NCI-H128 (cell line): Measurements from ENCODE around the gene TXNDC8.

Experiments used
- DNase-seq: peaks from one replicate; lab custom pipeline; 2025; ENCODE audit not compliant: unreplicated experiment; lab: John Stamatoyannopoulos, UW

The TXNDC8 gene

DNA sequence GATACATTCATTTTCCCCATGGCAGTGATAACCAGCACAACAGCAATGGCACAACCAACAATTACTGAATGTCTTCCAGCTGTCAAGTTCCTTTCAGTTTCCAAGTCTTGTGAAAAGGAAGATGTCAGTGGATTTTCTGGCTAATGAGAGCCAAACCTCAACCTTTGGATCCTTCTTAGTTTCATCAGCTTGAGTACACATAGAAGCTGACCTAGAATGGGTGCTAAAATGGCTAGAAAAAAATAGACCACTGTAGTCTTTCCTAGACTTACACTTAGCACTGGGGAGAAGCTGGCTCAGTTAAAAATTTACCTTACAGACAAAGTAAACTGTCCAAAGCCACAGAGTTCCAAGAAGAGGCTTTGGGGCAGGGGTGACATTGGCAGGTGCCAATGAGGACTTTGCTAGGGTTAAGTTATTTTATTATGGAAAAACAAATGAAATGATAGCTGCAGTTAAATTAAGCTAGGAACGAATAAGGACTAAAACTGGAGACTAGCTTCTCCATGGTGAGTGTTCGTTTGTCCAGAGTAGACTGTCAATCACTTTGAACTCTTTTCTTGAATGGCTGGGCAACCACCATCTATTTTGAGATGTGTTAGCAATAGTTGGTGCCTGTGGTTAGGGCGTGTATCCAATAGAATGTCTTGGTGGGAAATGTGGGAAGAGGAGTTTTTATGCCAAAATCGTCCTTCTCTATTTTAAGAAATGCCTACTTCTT lies 55.5 kb downstream of the TXNDC8 start:
- DNase-seq: no peak

DNA sequence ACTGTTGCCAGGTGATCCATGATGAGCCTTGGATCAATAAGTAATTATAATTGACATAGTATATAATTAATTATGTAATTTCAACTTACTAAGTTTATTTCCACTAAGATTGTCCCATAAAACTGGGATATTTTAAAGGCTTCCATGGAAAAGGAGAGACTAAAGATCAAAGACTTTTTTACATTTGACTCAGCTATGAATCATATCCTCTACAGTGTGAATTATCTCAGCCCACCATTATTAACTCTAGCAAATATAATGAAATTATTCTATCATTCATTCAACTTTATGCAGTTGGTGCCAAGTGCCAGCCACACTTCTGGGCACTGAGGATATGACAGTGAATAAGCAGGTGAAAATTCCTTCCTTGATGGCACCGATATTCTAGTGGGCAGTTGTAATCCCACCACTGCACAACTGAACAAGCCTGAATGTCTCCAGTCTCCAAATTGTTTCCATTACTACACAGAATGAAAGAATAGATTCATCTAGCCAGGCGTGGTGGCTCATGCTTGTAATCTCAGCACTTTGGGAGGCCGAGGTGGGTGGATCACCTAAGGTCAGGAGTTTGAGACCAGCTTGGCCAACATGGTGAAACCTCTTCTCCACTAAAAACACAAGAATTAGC lies 59.5 kb downstream of the TXNDC8 start:
- no peak for DNase-seq

DNA sequence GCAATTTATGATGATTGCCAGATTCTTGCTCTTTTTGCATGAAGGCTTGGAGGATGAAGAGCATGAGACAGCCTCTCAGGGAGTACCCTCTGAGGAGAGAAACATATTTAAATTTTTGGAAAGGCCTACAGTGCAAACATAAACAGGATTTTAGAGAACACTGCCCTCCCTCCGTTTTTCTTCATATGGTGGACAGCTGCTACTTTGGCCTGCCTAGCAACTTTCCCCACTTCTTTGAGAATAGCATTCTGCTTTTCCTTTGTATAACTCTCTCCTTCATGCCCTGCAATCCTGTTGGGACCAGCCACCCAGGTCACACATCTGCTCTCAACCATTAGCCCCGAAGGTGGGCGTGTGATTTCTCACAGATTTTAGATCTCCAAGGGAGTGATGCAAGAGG lies 60.9 kb downstream of the TXNDC8 start:
- no peak for DNase-seq

DNA sequence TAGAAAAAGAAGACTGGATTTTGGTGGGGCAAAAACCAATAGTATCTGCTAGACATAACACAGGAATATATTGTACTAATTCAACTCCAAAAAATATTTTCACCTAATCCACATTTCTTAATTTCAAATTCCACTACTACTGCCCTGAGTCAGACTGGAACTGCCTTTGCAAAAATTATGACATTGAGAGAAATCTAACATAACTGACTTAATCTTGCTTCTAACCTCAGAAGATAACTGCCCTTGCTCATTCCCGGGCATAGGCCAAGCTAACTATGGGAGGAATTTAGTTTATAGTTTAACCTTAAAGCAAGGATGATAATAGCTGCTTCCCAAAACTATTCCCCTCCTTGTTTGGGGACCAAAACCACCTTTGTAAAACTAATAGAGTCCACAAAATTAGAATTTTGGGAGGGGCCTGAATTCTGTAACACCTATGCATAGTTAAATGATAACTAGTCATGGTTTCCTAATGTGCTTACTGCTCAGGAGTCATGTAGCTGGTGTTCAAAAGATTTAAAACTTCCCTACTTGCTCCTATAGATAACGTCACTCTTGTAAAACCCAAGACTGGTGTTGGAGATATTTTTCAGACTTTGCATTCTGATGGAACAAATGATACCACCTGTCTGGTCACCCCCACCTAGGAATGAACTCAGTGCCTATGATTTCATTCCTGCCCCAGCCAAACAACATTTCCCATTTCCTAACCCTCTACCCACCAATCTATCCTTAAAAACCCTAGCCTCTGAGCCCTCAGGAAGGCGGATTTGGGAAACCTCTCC lies 67.3 kb downstream of the TXNDC8 start:
- no peak for DNase-seq

DNA sequence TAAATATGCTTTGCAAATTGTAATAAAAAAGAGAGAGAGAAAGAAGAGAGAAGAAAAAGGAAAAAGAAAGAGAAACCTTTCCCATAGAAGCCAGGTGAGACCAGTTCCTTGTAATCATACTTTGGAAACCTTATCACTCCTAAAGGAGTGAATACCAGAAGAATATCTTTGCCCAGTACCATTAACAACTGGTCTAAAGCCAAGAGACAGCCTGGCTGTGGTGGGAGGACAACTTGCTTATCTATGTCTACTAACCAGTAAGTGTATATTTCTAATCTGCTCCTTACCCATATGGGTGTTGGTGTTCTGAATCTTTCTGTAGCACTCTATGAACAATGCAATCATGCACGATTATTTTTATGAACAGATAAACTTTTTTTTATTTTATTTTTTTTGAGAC lies 70.9 kb downstream of the TXNDC8 start:
- DNase-seq: no peak

DNA sequence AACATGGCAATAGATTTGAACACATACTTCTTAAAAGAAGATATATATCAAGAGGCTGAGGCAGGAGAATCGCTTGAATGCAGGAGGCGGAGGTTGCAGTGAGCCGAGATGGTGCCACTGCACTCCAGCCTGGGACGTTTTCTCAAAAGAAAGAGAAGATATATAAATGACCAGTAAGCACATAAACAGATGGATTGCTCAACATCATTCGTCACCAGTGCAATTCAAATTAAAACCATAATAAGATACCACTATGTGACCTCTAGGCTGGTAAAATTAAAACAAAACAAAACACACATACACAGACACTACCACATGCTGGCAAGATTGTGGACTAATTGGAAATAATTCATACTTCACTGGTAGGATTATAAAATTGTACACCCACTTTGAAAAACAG lies 76.0 kb downstream of the TXNDC8 start:
- no peak for DNase-seq

DNA sequence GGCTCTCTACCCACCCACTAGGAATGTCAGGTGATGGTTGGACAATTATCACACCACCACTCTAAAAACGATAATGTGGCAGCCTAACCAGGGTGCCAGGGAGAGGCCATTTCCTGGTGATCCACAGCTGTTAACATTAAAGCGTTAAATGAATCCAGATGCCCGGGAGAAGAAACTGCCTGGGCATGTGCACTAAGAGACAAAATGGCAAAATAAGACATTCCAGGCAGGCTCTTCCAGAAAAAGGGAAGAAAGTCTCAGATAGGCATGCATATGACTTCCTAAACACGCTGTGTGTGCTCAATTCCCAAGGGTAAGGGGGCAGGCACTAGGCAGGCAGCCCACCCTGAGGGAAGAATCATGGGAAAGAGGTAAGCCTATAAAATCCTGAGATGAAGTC lies 76.8 kb downstream of the TXNDC8 start:
- DNase-seq: no peak

DNA sequence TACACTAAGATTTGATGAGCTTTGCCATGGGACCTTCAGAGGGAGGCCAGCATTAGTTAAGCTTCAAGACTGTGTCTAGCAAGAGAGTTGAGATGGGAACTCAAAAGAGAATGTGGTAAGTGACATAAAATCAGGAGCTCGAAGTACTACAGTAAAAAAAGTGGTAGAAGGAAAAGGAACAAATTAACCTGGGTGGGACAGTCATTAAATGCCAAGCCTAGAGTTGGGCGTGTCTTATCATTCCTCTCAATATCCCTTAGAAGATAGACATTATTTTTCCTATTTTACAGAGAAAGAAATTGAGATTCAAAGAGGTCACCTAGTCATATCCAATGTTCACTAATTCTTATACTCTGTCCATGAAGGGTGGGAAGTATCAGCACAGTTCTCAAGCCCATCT lies 78.1 kb downstream of the TXNDC8 start:
- no peak for DNase-seq

DNA sequence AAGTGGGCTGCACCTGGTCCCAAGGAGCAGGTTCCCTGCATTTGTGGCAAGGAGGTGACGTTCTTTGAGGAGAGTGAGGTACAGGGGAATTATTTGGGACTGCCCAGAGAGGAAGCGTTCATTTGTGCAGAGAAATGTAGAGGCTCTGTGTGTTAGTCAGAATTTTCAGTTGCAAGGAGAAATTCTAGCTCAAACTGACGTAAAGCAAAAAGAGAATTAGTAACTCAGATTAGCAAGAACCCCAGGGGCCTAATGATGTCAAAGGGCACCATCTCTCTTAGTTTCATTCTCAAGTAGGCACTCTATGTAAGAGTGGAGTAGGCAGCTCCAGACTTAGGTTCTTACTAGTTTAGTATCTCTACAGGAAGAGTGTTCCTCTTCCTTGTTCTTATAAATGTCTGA lies 79.0 kb downstream of the TXNDC8 start:
- DNase-seq: no peak

DNA sequence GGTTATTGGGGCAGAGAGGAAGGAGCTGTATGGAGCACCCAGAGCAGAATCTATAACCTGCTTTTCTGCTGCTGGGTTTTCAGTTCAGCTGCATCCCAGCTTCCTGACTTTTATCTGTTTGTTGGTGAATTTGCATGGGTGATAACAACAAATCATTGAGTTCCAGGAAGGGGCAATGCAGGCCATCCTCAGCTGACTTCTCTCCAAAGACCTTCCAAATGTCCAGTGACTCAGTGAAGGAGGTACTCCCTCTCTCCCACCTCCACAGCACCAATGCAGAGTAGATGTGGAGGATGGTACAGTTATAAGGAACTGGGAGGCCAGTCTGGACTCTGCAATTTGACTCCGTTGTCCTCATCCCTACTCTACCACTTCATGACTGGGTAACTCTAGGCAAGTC lies 79.7 kb downstream of the TXNDC8 start:
- no peak for DNase-seq

DNA sequence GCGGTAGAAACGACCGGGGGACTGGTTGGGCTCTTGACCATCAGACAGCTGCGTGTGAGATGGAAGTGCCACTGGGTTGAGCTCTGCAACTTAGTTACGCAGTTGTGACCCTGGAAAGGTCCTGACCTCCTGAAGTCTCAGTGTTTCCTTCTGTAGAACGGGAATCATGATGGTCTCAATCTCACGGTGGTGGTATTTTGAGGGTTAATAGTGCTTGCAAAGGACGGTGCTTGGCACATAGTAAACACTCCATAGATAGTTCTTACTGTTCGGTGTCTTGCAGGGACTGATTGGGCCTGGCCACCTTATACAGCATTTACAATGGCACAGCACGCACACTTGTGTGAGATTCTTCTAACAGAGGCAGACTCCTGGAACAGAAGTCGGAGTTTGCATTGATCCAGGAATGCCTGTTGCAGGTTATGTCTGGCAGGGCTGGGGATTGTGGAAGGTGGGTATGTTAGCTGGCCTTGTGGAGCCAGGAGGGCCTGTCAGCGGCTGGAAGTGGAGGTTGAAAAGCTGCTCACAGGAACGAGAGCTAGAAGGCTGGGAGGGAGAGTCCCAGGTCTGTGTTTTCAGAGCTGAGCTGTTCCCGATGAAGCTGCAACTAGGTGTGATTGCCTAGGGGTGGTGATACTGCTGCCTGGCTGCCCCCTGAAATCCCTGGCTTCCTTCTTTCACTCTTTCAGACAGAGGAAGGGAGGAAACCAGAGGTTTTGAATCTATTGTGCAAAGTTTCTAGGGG lies 80.4 kb downstream of the TXNDC8 start:
- no peak for DNase-seq

DNA sequence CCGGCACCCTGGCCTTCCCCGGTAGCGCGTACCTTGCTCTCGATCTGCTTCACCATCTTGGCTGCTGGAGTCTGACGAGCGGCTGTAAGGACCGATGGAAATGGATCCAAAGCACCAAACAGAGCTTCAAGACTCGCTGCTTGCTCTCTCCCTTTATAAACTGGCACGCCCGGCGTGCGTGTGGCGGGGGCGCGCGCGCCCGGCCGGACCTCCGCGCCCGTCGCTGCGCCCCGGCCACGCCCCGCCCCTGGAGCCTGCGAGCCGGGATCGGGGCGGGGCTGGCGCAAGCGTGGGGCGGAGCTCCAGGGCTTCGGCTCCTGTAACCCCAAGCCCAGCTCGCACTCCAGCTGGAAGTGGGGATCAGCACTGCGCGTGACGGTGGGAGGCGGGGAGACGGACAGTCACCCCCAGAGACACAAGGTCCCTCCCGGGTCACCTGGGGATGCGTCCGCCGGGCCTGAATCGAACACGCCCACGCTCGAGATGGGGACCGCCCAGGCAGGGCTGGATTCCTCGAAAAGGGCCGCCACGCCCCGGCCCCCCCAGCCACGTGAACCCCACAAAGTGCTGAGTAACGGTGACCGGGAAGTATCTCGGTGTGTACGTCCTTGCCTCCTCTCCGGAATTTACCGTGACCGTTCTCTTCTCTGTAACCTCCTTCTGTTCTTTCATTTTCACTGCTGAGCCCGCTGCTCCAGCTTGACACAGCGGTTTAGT lies 81.1 kb downstream of the TXNDC8 start, which contains the start of gene TXN:
Gene TXN (minus strand): TSS at position 128 of the 717 bp plus-strand sequence. CDS start 72 bp downstream, at position 56.
- DNase-seq: peak; percentile 78

DNA sequence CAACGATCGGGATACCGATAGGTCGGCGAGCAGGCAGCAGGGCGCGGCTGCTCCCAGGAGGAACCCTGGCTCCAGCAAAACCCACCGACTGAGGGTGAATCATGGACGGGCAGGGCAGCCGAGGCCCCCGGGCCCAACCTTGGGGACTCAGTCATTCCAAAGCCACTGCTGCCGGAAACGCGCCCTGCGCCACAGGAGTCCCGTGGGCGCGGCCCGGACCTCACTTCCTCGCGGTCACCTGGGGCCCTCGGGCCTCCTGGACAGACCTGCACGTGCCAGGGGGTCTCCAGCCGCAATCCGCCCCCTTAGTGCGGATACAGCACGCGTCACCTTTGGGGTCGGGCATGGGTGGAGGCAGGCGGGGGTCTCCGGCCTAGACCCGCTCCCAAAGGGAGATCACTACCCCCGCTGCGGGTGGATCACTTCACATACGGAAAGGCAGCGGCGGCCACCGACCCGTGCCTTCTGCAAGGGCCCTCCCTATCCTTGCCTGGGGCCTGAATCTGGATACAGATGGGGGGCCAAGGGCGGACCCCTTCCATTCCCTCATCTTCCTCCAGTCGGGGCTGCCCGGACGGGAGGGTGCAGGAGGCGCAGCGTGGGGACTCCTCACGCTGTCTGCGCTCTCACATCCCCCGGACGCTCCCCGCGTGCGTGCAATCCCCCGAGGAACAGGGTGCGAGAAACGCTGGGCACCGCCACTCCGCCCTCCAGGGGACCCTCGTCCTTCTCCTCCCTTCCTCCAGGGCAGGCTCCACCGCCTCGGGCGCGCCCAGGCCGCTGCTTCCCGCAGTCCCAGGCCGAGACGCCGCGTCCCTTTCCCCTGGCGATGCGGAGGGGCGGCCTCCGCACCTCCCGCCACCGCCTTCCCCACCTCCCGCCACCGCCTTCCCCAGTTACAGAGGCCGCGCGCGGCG lies 81.9 kb downstream of the TXNDC8 start:
- DNase-seq: no peak

DNA sequence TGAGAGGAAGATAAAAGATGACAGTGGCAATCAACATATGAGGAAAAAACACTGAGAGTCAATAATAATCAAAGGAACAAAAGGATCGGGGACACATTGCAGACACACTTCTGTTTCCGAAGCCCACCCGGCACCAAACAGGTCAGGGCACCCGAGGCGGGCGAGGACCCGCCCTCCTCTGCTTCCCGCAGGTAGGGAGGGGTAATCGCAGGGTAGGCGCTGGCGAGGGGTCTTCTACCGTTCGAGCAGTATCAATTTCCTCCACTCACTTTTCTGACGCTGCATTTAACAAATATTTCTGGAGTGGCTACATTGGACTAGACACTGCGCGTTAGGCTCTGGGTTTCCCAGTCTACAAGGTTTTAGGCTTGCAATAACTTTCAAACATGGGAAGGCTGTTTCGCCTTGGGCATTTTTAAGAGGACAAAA lies 82.6 kb downstream of the TXNDC8 start:
- no peak for DNase-seq

DNA sequence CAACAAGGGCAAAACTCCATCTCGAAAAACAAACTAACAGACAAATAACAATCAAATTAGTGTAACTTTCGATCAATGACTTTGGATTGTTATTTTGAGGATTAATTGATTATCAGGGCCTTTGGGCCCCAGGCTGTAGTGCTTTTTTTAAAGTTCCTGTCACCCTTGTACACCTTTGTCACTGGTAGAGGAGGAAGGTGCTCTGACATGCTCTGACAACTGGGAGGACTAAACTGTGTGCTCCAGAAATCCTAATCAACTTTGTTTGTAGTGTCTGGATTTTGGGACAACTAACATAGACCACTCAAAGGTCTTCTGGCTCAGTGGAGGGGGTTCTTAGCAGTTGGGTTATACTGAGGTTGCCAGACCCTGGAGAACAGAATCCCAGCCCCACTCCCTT lies 83.2 kb downstream of the TXNDC8 start:
- no peak for DNase-seq
